DOHH2 (cell line): ENCODE measurements around the gene MEIS2.

Experiments
- H3F3A ChIP-seq: fragments of 200-600 bp; sonication (generic), shearing (Covaris generic); 2 replicates; pipeline ENCODE4 v1.6.0; 2016; ENCODE audit warnings: antibody characterized with exemption, mild to moderate bottlenecking; ENCODE audit not compliant: control insufficient read depth, insufficient read depth
- H3K27ac ChIP-seq: fragments of 200-600 bp; sonication (generic); 2 replicates; pipeline ENCODE4 v1.5.1; 2014; ENCODE audit warnings: low read depth, mild to moderate bottlenecking, low read length, moderate library complexity
- H3K27me3 ChIP-seq: fragments of 200-600 bp; sonication (generic); 2 replicates; pipeline ENCODE4 v1.6.1; 2014; ENCODE audit warnings: mild to moderate bottlenecking, low read length, mixed read lengths; ENCODE audit not compliant: control insufficient read depth
- H3K36me3 ChIP-seq: fragments of 200-600 bp; sonication (generic); 2 replicates; pipeline ENCODE4 v1.6.1; 2014; ENCODE audit warnings: mild to moderate bottlenecking, low read length, moderate library complexity, mixed read lengths; ENCODE audit not compliant: control insufficient read depth
- H3K4me1 ChIP-seq: fragments of 200-600 bp; sonication (generic); 2 replicates; pipeline ENCODE4 v1.6.1; 2014; ENCODE audit warnings: mild to moderate bottlenecking, low read length, mixed read lengths; ENCODE audit not compliant: control insufficient read depth
- H3K4me2 ChIP-seq: fragments of 200-600 bp; sonication (generic); 2 replicates; pipeline ENCODE4 v1.6.0; 2014; ENCODE audit warnings: mild to moderate bottlenecking, low read length, moderate library complexity
- H3K4me3 ChIP-seq: fragments of 200-600 bp; sonication (generic); 2 replicates; pipeline ENCODE4 v1.5.1; 2014; ENCODE audit warnings: mild to moderate bottlenecking, low read length, mixed read lengths
- H3K79me2 ChIP-seq: fragments of 200-600 bp; sonication (generic); 2 replicates; pipeline ENCODE4 v1.6.1; 2014; ENCODE audit warnings: mild to moderate bottlenecking, low read length, mixed read lengths; ENCODE audit not compliant: control insufficient read depth
- H3K9me2 ChIP-seq: fragments of 200-600 bp; sonication (generic); replicated peaks from 2 replicates; pipeline ENCODE4 v1.6.1; 2014; ENCODE audit warnings: mild to moderate bottlenecking, low read length, mixed read lengths; ENCODE audit not compliant: control insufficient read depth
- H3K9me3 ChIP-seq: fragments of 200-600 bp; sonication (generic); 2 replicates; pipeline ENCODE4 v1.6.1; 2014; ENCODE audit warnings: antibody characterized with exemption, low read length, mixed read lengths; ENCODE audit not compliant: control insufficient read depth, insufficient read depth
- H4K20me1 ChIP-seq: fragments of 200-600 bp; sonication (generic); 2 replicates; pipeline ENCODE4 v1.6.0; 2014; ENCODE audit warnings: low read depth, mild to moderate bottlenecking, antibody characterized with exemption, low read length, moderate library complexity; ENCODE audit not compliant: control insufficient read depth, insufficient read depth
- EZH2phosphoT487 ChIP-seq: fragments of 200-600 bp; sonication (generic); IDR thresholded peaks from 2 replicates; pipeline ENCODE4 v1.6.1; 2017; ENCODE audit warnings: borderline replicate concordance, mild to moderate bottlenecking, antibody characterized with exemption, low read length, moderate library complexity, mixed read lengths
- TF ChIP-seq, protein P1 (sequence below): fragments of 200-600 bp; sonication (generic); IDR thresholded peaks from one replicate; pipeline ENCODE4 v1.5.1; 2014; ENCODE audit warnings: antibody characterized with exemption, mild to moderate bottlenecking, low read depth, low read length; ENCODE audit not compliant: poor library complexity, severe bottlenecking

The MEIS2 gene

DNA sequence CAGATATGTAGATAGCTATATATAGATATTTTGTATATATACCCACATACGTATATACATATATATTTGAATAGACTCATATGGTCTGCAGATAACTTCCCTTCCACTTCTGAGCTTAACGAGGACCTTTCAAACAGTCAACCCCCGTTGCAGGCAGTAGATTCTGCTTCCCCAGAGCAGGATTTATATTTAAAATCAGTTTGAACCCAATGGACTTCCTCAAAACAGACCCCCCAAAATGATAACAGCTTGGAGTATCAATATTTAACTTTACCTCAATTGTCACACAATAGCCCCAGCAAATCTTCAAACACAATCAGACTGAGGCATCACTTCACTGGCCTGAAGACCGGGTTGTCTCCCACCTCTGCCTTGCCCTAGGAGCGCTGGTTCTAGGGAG is 218.3 kb downstream of the MEIS2 start:
- H3K4me1 ChIP-seq, result peaks cover 40% of the 10 kb centered on the region

DNA sequence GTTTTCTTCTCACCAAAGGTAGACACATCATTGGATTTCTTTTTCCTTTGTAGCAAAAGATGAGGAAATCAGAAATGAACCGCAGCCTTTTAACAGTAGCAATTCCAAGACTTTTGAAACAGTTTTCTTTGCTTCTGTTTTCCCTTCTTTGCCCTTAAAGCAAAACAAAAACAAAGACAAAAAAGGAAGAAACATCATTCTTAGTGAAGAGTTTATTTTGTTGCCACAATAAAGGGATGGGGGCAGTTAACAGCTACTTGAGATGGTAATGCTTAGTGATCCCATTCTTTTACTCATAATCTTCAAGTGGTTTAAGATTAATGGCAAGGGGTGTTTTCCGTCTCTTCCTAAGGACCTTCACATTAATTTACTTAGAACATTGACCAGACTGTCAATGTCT is 218.8 kb downstream of the MEIS2 start:
- Histone ChIP-seq H4K20me1 (no peaks in the 10 kb centered on the region), H3K4me2 (no peak overlapping the region), H3K36me3 (no peaks in the 10 kb centered on the region), H3K9me3 (no peaks in the 10 kb centered on the region), H3K27ac (no peak overlapping the region), H3K9me2 (no peaks in the 10 kb centered on the region), H3K4me3 (no peak overlapping the region), H3K4me1 (peaks cover 46% of the 10 kb centered on the region), H3F3A (peaks cover 8% of the 10 kb centered on the region; the same call in 1 of the 2 replicates), H3K79me2 (no peaks in the 10 kb centered on the region), H3K27me3 (peaks cover 47% of the 10 kb centered on the region)
- TF ChIP-seq, protein P1, sequence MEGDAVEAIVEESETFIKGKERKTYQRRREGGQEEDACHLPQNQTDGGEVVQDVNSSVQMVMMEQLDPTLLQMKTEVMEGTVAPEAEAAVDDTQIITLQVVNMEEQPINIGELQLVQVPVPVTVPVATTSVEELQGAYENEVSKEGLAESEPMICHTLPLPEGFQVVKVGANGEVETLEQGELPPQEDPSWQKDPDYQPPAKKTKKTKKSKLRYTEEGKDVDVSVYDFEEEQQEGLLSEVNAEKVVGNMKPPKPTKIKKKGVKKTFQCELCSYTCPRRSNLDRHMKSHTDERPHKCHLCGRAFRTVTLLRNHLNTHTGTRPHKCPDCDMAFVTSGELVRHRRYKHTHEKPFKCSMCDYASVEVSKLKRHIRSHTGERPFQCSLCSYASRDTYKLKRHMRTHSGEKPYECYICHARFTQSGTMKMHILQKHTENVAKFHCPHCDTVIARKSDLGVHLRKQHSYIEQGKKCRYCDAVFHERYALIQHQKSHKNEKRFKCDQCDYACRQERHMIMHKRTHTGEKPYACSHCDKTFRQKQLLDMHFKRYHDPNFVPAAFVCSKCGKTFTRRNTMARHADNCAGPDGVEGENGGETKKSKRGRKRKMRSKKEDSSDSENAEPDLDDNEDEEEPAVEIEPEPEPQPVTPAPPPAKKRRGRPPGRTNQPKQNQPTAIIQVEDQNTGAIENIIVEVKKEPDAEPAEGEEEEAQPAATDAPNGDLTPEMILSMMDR, result no peak
- TF ChIP-seq EZH2phosphoT487, result no peak

More for the DNA sequence above, 218.3 kb downstream of the MEIS2 start:
- TF ChIP-seq, protein P1, result no peak
- TF ChIP-seq EZH2phosphoT487, result no peak
- no peak overlapping the region for H3K27ac ChIP-seq
- peaks cover 47% of the 10 kb centered on the region for H3K27me3 ChIP-seq
- no peaks in the 10 kb centered on the region for H4K20me1 ChIP-seq
- no peaks in the 10 kb centered on the region for H3K36me3 ChIP-seq
- no peak overlapping the region for H3K4me2 ChIP-seq
- no peak overlapping the region for H3K4me3 ChIP-seq
- no peaks in the 10 kb centered on the region for H3K79me2 ChIP-seq
- H3F3A ChIP-seq, result peaks cover 5% of the 10 kb centered on the region; the same call in 1 of the 2 replicates
- H3K9me2 ChIP-seq, result no peaks in the 10 kb centered on the region
- no peaks in the 10 kb centered on the region for H3K9me3 ChIP-seq

DNA sequence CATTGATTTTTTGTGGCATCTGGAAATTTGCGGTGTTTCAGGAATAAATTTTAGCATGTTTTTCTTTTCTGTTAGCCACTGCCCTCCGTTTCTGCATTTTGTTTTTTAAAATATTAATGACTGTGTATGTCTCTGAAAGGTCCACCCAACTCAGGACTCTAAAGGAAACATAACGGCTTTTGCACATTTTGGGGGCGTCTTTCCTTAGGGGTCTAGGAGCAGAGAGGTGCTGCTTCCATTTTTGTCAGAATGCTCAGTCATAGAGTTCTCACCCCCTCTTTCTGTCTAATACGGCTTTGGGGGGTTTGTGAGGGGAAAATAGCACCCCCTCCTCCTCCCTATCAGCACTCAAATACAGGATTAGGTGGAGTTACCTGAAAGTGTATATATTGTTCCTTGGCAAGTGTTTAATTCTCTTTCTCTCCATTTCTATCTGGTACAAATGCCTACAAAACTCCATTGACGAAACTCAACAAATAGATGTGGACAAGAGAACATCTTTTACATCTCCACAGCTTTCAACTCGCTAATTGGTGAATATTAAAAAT is 219.4 kb downstream of the MEIS2 start:
- Histone ChIP-seq H3K4me1 (peaks cover 46% of the 10 kb centered on the region), H3K27ac (no peak overlapping the region), H3K4me2 (no peak overlapping the region)

More for the DNA sequence above, 219.4 kb downstream of the MEIS2 start:
- Histone ChIP-seq H3K4me3 (no peak overlapping the region), H3K79me2 (no peaks in the 10 kb centered on the region), H3K9me2 (no peaks in the 10 kb centered on the region), H3K27me3 (peaks cover 42% of the 10 kb centered on the region), H3K9me3 (no peaks in the 10 kb centered on the region), H3F3A (peaks cover 10% of the 10 kb centered on the region; the same call in 1 of the 2 replicates), H4K20me1 (no peaks in the 10 kb centered on the region), H3K36me3 (no peaks in the 10 kb centered on the region)
- TF ChIP-seq EZH2phosphoT487, result no peak
- TF ChIP-seq, protein P1, result no peak
